Prostate gland (tissue), 2 donors: ENCODE data around the gene GABRB3. TPM values are rescaled to one million over a fixed set of nuclear protein-coding genes. Genes with fewer than 3 reads are reported as not detected.

Experiments
- DNase-seq: peaks from one replicate; pipeline ENCODE4 v3.0.0-alpha.2; 2019; ENCODE audit warnings: low spot score
- H3K27ac ChIP-seq, 2 donors: fragments of 200-600 bp; sonication (generic); 2 replicates each; pipeline ENCODE4 v1.5.1; 2017 to 2019
- H3K27me3 ChIP-seq: fragments of 200-600 bp; sonication (generic); replicated peaks from 2 replicates; pipeline ENCODE4 v1.5.1; 2019; ENCODE audit not compliant: insufficient read depth
- H3K36me3 ChIP-seq, 2 donors: fragments of 200-600 bp; sonication (generic); 1 replicate in 1 of 2; 2 replicates in 1 of 2; pipeline versions ENCODE4 v1.5.1 to v1.8.1; 2017 to 2019
- H3K4me1 ChIP-seq: fragments of 200-600 bp; sonication (generic); replicated peaks from 2 replicates; pipeline ENCODE4 v1.5.1; 2019
- H3K4me3 ChIP-seq, 2 donors: fragments of 200-600 bp; sonication (generic); 2 replicates each; pipeline ENCODE4 v1.5.1; 2017 to 2019
- H3K9me3 ChIP-seq: fragments of 200-600 bp; sonication (generic); 2 replicates; pipeline ENCODE4 v1.5.1; 2017
- CTCF ChIP-seq, 4 experiments: fragments of 200-600 bp in 2 of 4; fragments of 450-650 bp in 2 of 4; sonication (generic) in 2 of 4; IDR thresholded peaks; 1 replicate in 3 of 4; 2 replicates in 1 of 4; pipeline ENCODE4 v1.5.1; 2016 to 2019; ENCODE audit warnings: antibody characterized with exemption in 4 of 4, mild to moderate bottlenecking in 2 of 4, moderate library complexity in 2 of 4
- POLR2A ChIP-seq: fragments of 450-650 bp; IDR thresholded peaks from one replicate; pipeline ENCODE4 v1.6.1; 2016; ENCODE audit warnings: antibody characterized with exemption, mild to moderate bottlenecking
- POLR2AphosphoS5 ChIP-seq: sonication (generic); formaldehyde crosslinking; IDR thresholded peaks from one replicate; pipeline ENCODE4 v1.6.1; 2017; ENCODE audit warnings: antibody characterized with exemption
- WGBS: methylation state at CpG from one replicate; pipeline ENCODE4 v1.1.5; 2018; 5-methylcytosine and 5-hydroxymethylcytosine counted together
- intact Hi-C: fragments of 100-400 bp; cut with DNase I; formaldehyde crosslinking; loops from one replicate; pipeline ENCODE4 v1.14.2; 2022
- total RNA-seq, 2 donors: library from RNA; depleted of rRNA; stranded (reverse); fragments of >200 nt; gene quantifications; one replicate each; pipeline ENCODE4 v1.1.0, GENCODE V29; 2016

GABRB3 gene
- total RNA-seq, 2 donors from 2014 or later = 10.3 to 12.4 TPM

- no peak for TF ChIP-seq CTCF (IDR thresholded peaks at IDR 0.05)
- TF ChIP-seq POLR2A = no peak
- TF ChIP-seq POLR2AphosphoS5 = no peak
- Histone ChIP-seq H3K9me3 (no peaks in the 10 kb centered on the region), H3K27ac (no peak overlapping the region), H3K36me3 (no peaks in the 10 kb centered on the region), H3K4me3 (no peak overlapping the region), H3K27me3 (no peaks in the 10 kb centered on the region), H3K4me1 (no peaks in the 10 kb centered on the region)
- intact Hi-C loops = no loop called here
- 85% methylated on average over 2 of the region's 2 CpGs for WGBS
- no peak for DNase-seq
Measured at GRCh38 chr15:26635614-26636013, 137.3 kb downstream of the GABRB3 start.

- no peak overlapping the region for H3K4me3 ChIP-seq
- TF ChIP-seq CTCF (IDR thresholded peaks at IDR 0.05) = no peak
- no peak for TF ChIP-seq POLR2A
- TF ChIP-seq POLR2AphosphoS5 = no peak
- H3K4me1 ChIP-seq = no peaks in the 10 kb centered on the region
- H3K36me3 ChIP-seq = no peaks in the 10 kb centered on the region
- H3K9me3 ChIP-seq = no peaks in the 10 kb centered on the region
- H3K27ac ChIP-seq = no peak overlapping the region
- H3K27me3 ChIP-seq = no peaks in the 10 kb centered on the region
- intact Hi-C loops = no loop called here
- WGBS = 61% methylated on average over 2 of the region's 2 CpGs
- DNase-seq = no peak
Measured at GRCh38 chr15:26635105-26635504, 137.8 kb downstream of the GABRB3 start.

- Histone ChIP-seq H3K4me3 (no peak overlapping the region), H3K4me1 (no peaks in the 10 kb centered on the region), H3K27ac (no peak overlapping the region), H3K9me3 (no peaks in the 10 kb centered on the region), H3K36me3 (no peaks in the 10 kb centered on the region), H3K27me3 (no peaks in the 10 kb centered on the region)
- intact Hi-C loops = no loop called here
- 73% methylated on average over 5 of the region's 5 CpGs for WGBS
- no peak for TF ChIP-seq POLR2AphosphoS5
- no peak for TF ChIP-seq CTCF (IDR thresholded peaks at IDR 0.05)
- TF ChIP-seq POLR2A = no peak
- no peak for DNase-seq
Measured at GRCh38 chr15:26634319-26634718, 138.5 kb downstream of the GABRB3 start.

GRCh38 chr15:26632500-26632899, 140.4 kb downstream of the GABRB3 start:
- 34% methylated on average over 4 of the region's 4 CpGs for WGBS
- no peak overlapping the region for H3K27ac ChIP-seq
- DNase-seq = no peak
- no peaks in the 10 kb centered on the region for H3K27me3 ChIP-seq
- TF ChIP-seq CTCF (IDR thresholded peaks at IDR 0.05) (no peak), POLR2AphosphoS5 (no peak), POLR2A (no peak)
- no peaks in the 10 kb centered on the region for H3K36me3 ChIP-seq
- H3K4me1 ChIP-seq = no peaks in the 10 kb centered on the region
- no peak overlapping the region for H3K4me3 ChIP-seq
- H3K9me3 ChIP-seq = no peaks in the 10 kb centered on the region
- intact Hi-C loops = no loop called here

GRCh38 chr15:26631894-26632293, 141.0 kb downstream of the GABRB3 start:
- WGBS = 80% methylated on average over 6 of the region's 6 CpGs
- H3K27me3 ChIP-seq = no peaks in the 10 kb centered on the region
- H3K4me3 ChIP-seq = no peak overlapping the region
- H3K4me1 ChIP-seq = no peaks in the 10 kb centered on the region
- no peak overlapping the region for H3K27ac ChIP-seq
- H3K9me3 ChIP-seq = no peaks in the 10 kb centered on the region
- intact Hi-C loops = no loop called here
- no peak for TF ChIP-seq POLR2AphosphoS5
- TF ChIP-seq POLR2A = no peak
- no peak for TF ChIP-seq CTCF (IDR thresholded peaks at IDR 0.05)
- H3K36me3 ChIP-seq = no peaks in the 10 kb centered on the region
- DNase-seq = no peak
